AML-193 (cell line): ENCODE data around the gene LSM7.

ENCODE experiments used
- DNase-seq, 2 experiments: peaks; one replicate each; lab custom pipeline; 2025; lab: John Stamatoyannopoulos, UW

Gene LSM7

GRCh38 chr19:2278459-2279158, 49.8 kb downstream of the LSM7 start:
- DNase-seq: no peak

DNA sequence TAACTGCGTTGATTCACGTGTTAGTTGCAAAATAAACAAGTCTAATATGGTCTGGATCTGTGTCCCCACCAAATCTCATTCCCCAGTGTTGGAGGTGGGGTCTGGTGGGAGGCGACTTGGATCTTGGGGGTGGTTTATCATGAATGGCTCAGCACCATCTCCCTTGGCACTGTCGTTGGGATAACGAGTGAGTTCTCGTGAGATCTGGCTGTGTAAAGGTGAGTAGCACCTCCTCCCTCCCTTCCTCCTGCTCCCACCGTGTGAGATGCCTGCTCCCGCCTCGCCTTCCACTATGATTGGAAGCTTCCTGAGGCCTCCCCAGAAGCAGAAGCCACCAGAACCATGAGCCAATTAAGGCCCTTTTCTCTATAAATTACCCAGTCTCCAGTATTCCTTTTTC, 51.2 kb downstream of the LSM7 start:
- no peak for DNase-seq

DNA sequence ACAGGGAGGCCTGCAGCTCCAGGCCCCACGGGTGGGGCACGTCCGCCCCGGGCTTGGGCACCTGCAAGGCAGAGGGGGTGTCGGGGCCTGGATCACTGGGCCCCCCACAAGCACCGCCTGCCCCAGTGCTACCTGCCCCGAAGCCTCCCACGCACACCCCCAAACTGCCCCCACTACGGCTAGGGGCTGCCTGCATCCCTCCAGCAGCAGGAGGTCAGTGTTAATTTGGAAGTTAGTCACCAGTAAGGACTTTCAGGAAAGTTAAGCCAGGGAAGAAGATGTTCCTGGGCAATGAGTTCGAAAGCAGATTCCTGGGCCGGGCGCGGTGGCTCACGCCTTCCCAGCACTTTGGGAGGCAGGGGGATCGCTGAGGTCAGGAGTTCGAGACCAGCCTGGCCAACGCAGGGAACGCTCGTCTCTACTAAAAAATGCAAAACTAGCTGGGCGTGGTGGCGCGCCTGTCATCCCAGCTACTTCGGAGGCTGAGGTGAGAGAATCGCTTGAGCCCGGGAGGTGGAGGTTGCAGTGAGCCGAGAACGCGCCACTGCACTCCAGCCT, 51.9 kb downstream of the LSM7 start:
- no peak for DNase-seq

- no peak for DNase-seq
These were observed 52.6 kb downstream of the LSM7 start for GRCh38 chr19:2275588-2276428.

GRCh38 chr19:2274931-2275535, 53.4 kb downstream of the LSM7 start:
- peak; percentile 60 to 74 for DNase-seq

DNA sequence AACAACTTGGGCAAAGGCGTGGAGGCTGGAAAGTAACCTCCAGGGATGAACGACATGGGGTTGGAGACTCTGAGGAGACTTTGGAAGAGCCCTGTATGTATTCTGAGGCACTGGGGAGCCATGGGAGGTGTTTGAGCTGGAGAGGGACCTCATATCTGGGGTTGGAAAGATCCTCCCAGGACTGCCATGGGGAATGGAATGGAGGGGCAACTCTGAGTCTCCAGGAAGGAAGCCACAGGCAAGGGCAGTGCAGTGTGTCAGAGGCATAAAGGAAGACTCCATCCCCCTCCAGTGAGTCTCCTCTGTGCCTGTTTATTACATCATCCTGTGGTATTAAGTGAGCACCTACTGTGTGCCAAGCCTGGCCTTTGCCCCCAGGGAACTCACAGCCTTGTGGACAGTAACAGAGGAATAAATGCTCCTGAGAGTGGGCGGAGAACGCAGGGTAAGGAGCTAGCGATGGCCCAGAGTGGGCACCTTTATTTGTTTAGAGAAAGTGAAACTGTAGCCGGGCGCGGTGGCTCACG, 54.1 kb downstream of the LSM7 start:
- DNase-seq: no peak

GRCh38 chr19:2273356-2274184, 54.8 kb downstream of the LSM7 start:
- DNase-seq: peak; percentile 60 to 71
